Ammon's horn (tissue), 1 donor: ENCODE data around the gene FAM219A.
"Not testable (repeated sequence)": the region's sequence is repeated elsewhere in the genome, so short reads cannot be mapped to it uniquely, and the experiment has no call there.

Source experiments
- DNase-seq: peaks from one replicate; pipeline ENCODE4 v3.0.0-alpha.2; 2016; ENCODE audit warnings: low spot score

FAM219A gene

DNA sequence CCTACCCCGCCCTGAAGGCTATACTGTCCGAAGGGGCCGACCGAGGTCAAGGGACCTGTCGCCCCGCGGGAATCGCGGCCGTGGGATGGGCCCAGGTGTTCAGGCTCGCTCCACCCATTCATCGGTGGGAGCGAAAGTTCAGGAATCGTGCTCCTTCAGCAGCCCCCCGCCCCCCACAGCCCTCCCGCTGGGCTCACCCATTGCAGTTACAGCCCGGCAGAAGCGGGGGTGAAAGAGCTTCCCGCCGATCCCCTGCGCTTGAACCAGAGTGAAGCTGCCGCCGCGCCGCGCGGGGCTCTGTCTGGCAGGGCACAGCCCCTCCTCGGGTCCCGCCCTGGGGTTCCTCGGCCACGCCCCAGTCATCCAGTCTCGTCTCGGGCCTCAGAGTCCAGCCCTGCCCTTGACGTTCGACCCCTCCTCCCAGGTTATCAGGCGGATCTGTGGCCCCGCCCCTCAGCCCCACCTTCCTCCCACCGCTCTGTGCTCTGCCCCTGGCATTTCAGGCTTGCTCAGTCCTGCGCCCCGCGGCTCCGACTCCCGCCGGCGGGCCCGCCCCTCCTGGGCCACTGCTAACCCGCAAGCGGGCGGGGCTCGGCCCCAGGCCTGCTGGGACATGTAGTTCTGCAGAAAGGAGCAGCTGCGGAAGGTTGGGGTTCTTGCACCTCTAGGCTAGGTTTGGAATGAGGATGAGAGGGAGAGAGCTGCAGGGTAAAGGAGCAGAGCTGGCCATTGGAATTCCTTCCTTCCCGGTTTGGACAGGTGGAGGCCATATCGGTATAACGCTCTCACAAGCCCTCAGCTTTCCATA, 81.6 kb downstream of the FAM219A start, which contains the start of gene MYORG:
TSS of gene MYORG (minus strand) at position 303 of the 808 bp plus-strand sequence. CDS start 3,955 bp downstream, outside the sequence.
- peak; percentile 95 for DNase-seq

DNA sequence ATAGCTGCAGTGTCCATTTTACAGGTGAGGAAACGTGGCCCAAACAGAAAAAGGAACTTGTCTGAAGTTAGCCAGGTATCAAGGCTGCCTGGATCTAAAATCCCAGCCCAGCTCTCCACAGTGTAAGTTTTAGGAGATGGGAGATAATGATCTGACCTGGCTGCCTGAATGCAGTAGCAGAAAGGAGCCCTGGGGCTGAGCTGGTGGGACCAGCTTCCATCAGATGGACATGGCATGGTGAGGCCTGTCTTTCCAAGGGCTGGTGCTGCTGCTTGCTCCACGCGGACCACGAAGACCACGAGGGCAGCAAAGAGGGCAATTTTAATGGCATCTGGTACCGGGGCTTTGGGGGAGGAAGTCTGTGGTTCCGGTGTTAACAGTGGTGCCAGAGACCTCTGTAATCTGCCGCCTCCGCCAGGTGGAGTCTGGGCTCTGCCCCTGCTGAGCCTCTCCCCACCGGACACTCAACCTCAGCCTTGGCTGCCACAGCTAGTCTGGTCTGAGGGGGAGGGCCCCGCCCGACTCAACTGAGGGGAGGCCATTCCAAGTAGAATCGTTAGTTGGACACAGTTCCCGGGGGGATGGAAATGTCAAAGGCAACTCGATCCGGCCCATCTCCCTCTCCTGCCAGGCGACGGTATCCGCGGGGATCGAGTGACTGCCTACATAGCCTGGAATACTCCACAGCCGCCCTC, 82.3 kb downstream of the FAM219A start:
- DNase-seq: peak; percentile 54

DNA sequence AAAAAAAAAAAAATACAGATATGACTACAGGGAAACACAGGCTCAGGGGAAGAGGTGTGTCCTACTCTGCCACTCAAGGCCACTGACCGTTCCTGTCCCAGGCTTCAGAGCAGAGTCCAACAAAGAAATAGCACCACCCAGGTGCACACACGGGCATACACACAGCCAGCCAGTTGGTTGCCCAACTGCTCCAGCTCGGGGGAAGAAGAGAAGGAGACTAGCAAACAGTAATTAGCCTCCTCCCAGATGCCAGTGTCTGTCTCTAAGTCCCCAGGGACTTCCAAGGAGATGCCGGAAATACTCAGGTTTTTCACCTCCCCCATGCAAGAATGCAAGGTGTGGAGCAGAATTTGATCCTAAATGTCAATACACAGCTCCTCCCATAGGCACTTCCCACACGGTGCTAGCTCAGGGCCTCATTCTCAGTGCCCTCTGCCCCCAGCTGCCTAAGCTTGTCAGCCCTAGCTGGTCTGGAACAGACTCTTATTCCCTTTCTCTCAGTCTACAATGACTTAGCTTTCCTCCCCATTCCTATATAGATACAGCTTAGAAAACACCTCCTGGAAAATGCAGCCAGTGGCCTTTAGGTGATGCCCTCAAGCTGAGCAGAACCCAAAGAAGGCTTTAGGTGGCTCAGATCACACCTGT, 83.3 kb downstream of the FAM219A start:
- DNase-seq: no peak

DNA sequence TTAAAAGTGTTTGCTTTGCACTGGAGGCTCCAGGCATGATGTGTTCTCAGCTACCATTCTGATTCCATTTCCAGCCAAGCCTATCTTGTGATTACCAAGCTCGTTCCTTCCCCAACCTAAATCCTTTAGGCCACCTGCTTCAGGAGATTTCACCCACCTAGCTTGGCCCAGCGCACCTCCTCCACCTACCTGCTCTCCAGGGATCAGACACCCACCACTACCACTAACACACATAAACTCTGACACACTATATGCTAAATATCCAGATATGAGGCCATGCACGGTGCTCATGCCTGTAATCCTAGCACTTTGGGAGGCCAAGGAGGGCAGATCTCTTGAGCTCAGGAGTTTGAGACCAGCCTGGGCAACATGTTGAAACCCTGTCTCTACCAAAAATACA, 84.0 kb downstream of the FAM219A start:
- no peak for DNase-seq

DNA sequence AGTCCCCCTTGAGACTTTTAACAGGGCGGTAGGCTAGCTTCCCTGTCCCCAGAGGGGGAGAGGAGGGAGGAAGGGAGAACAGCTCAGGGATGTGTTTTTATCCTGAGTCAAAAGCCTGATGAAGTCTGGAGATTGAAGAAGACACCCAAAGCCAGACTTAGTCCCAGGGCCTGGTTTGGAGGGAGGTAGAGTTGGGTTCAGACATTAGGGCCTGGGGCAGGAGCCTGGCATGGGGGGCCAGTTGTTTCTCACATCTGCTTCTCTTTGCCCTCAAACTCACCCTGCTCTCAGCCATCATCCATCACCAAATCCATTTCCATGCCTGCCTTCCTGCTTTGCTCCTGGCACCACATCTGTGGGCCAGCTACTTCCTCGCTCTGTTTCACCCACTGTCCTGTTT, 84.6 kb downstream of the FAM219A start:
- no peak for DNase-seq

DNA sequence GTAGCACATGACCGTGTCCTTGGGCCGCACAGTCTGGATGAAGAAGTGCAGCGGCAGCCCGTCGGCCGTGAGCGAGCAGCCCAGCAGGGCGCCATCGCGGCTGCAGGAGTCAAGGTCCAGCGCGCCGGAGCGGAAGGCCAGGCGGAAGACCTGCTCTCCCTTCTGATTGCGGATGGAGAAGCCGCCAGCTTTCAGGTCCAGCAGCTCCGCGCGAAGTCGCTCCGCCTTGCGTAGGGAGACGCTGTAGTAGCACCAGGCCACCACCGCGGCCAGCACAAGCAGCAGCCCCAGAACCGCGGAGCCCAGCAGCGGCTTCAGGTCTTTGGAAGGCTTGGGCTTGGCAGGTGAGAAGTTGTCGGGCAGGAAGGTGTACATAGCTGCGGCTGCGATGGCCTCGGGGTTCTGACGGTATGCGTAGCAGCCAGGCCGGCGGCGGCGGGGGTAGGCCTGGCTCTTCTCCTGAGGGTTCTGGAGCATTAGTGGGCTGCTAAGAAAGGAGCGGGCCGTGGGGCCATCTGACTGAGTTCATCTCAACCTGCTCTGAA, 85.8 kb downstream of the FAM219A start:
- no peak for DNase-seq

DNA sequence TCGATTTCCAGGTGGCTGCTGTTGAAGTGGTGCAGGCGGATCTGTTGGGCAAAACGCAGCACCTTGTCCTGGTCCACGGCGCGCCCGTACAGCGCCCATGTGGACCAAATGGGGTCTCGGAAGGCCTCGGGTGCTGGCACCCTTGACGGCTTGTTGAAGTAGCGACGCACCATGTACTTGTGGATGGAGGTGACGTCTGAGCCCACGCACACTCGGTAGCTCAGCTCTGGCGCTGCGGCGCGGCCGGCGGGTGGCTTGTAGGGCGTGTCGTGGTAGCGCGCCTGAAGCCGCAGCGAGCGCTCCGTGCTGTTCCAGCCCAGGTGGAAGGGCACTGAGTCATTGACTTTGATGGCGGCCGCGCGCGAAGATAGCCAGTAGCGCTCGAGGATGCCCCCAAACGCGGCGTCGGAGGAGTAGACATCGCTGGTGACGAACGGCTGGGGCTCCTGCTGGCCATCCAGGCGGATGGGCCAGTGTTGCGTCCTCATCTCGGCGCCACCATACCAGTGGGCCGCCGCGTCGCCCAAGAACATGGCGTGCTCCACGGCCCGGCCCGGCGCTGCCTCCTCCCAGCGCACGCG, 86.4 kb downstream of the FAM219A start:
- DNase-seq: no peak

DNA sequence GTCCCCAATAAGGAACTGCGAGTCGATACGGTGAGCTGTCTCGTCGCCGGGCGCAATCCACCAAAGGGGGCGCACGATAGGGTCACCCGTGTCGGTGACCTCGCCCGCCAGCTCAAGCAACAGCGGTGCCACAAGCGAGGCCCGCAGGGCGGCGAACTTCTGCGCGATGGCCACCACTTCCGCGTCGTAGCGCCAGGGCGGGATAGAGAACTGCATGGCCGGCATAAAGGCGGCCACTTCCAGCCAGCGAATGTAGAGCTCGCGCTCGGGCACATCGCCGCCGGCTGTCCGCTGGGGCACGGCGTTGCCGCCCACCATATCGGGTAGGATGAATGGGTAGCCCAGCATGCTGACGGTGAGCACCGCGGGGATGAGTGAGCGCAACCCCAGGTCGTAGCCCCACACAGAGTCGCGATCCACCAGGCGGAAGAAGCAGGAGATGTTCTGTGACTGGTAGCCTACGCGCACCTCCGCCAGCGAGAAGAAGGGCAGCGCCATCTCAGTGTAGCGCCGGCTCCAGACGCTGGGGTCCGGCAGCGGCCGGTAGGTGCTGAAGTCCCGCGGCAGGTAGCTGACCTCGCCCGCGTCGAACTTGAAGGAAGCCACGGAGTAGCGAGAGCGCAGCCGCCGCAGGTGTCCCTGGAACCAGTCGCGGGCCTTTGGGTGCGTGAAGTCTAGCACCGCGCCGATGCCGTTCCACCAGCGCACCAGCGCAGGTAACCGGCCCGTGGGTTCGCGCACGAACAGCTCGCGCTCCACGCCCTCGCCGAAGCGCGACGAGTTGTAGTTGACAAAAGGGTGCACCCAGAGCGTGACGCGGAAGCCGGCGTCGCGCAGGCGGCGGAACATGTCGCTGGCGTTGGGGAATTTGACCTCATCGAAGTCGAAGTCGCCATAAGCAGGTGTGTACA, 87.1 kb downstream of the FAM219A start:
- DNase-seq: no peak

DNA sequence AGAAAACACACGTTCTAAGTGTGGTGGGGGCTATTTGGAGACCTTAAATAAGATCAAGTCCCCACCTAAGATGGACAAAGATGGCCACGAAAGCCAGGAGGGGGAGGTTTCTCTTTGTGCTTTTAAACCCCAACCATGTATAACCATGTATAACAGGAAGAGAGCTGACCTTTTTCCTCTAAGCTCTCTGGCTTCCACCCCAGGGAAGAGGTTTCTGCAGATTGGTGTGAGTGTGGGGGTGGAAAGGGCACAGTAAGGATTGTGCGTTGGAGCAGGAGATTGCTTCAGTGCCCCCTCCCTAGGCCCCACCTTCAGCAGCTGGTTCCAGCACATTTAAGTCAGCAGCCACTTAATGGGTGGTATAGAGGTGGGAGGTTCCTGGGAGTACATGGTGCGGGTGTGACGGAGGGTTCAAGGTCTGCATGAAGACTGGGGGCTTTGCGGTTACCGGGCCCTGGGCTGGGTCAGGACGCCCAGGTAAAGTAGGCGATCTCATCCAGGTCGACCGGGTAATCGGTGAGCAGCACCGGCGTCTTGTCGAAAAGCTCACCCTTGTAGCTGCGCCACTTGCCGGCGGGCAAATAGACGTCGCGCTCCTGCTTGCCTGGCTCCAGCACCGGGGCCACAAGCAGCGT, 87.9 kb downstream of the FAM219A start:
- DNase-seq: no peak

DNA sequence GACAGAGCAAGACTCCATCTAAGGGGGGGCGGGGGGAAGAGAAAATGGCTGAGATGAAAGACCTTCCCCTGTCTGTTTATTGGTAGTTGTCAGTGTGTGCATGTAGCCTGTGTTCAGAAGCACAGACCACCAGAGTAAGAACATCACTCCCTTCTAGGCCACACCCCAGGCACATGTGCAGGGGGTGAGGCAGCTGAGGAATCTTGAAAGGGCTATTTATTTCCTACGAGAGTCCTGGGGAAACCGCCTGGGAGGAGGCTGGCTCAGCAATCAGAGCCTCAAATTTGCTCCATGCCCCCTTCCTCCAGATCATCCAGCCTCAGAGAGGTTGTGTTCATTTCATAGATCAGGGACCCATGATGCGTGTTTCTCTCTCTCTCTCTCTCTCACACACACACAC, 88.7 kb downstream of the FAM219A start:
- DNase-seq: no peak

DNA sequence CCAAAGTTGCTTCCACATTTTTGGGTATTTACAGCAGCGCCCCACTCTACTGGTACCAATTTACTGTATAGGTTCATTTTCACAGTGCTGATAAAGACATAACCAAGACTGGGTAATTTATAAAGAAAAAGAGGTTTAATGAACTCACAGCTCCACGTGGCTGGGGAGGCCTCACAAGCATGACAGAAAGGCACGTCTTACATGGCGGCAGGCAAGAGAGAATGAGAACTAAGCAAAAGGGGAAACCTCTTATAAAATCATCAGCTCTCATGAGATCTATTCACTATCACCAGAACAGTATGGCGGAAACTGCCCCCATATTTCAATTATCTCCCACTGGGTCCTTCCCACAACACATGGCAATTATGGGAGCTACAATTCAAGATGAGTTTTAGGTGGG, 89.6 kb downstream of the FAM219A start:
- DNase-seq: not testable (repeated sequence)

DNA sequence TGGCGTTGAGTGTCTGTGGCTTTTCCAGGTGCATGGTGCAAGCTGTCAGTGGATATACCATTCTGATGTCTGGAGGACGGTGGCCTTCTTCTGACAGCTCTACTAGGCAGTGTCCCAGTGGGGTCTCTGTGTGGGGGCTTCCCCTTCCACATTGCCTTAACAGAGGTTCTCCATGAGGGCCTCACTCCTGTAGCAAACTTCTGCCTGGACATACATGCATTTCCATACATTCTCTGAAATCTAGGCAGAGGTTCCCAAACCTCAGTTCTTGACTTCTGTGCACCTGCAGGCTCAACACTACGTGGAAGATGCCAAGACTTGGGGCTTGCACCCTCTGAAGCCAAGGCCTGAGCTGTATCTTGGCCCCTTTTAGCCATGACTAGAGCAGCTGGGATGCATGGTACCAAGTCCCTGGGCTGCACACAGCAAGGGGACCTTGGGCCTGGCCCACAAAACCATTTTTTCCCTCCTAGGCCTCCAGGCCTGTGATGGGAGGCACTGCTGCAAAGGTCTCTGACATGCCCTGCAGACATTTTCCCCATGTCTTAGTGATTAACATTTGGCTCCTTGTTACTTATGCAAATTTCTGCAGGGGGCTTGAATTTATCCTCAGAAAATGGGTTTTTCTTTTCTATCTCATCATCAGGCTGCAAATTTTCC, 90.5 kb downstream of the FAM219A start:
- not testable (repeated sequence) for DNase-seq

DNA sequence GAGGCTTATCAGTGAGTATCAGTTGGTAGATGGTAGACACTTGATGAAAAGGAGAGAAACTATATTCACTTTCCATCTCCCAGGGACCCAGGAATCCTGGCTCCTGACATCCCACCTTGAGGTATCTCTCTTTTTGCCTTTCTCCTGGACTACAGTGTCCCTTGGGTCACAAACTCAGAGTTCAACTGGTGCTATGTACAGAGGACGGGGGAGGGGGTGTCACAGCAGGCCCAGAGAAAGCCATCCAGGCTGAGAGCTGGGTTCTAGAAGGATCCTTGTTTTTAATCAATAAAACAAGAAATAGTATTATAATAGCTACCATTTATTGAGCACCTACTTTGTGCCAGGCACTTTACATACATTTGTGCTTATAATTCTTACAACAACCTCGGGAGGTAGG, 92.0 kb downstream of the FAM219A start:
- no peak for DNase-seq

DNA sequence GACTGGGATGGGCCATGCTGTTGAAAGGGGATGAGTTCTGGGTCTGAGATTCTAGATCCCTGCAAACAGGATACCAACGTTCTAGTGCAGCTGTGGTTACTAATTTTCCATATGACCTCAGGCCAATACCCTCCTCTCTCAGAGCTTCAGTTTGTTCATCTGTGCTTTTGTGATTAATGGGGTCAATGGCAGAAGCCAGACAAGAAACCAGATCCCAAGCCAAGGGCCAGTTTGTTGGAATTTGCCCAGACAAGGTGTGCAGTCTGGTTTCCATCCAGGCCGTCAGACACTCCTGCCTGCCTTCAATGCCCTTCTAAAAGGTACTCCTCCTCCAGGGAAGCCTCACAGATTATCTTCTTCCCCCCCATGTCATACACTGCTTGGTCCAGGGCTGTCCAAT, 93.1 kb downstream of the FAM219A start:
- DNase-seq: no peak

DNA sequence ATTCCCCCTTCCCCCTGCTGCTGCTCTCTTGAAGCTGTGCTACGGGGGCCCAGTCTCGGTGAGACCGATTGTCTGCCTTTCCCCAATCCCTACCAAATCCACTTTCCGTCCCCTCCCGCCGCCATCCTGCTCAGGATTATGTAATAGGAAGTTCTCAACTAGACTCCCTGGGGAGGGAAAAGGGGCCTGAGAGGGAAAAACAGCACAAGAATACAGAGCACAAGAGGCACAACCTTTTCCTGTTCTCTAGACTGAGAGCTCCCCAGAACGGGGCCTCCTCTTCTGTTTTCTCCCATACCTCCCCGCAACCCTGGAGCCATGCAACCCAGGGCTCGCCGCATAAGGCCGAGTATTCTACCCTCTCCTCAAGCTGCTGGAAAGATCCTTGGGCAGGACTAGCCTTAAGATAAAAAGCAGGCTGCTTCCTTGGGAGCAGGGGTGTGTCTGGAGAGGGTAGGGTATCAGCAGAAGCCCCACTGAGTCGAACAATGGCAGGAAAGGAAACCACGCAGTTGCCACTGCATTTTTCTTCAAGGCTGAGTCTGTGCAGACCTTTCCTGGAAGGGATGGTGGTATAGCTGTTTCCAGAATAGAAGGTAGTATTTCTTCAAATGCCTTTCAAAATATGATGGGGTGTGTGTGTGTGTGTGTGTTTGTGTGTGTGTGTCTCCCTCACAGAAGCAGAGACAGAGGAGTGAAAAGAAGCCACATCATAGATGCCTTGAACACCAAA, 94.6 kb downstream of the FAM219A start:
- no peak for DNase-seq

DNA sequence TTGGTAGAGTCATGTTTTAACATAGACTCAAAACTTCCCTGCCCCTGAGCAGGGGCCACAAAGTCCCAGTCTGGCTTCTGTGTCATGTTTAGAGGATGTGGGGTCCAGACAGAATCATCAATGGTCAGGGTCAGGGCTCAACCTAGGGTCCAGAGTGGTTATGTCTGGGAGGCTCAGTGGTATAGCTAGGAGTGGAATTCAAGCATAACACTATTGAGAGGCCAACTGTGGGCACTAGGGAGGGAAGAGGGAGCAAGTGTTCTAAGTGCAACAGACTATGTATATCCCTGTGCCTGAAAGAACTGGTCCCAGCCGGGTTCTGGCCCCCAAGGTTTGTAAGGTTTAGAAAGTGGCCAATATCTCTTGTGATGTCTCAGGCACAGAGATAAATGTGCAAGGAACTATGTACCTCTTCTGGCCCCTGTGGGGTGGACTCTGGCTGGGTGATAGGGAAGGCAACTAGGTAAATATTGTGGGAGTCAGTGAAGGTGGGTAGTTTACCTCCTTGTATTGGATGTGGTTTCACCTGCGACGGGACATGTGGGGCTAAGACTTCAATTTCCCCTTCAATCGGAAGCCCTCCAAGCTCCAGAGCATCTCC, 95.7 kb downstream of the FAM219A start:
- DNase-seq: no peak

DNA sequence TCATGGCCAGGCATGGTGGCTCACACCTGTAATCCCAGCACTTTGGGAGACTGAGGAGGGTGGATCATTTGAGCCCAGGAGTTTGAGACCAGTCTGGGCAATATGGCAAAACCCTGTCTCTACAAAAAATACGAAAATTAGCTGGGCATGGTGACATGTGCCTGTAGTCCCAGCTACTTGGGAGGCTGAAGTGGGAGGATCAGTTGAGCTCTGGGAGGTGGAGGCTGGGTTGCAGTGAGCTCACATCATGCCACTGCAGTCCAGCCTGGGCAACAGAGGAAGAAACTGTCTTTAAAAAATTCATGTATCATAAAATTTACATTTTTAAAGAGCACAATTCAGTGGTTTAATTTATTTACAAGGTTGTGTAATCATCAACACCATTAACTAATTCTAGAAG, 105.4 kb downstream of the FAM219A start:
- not testable (repeated sequence) for DNase-seq

DNA sequence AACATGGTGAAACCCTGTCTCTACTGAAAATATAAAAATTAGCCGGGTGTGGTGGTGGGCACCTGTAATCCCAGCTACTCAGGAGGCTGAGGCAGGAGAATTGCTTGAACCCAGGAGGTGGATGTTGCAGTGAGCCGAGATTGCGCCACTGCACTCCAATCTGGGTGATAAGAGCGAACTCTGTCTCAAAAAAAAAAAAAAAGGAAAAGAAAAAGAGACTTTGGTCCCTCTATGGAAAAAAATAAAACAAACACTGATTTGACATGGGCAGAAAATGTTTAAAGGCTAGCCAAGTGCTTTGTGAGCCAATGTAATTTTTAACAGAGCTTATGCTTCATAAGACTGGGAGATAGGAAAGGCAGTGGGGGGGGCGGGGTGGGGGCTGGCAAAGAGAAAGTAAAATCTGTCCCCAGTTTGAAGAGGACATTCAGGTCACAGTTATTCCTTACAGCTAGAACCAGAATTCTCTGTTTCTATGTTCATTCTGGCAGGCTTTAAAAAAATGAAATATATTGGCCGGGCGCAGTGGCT, 106.2 kb downstream of the FAM219A start:
- not testable (repeated sequence) for DNase-seq

DNA sequence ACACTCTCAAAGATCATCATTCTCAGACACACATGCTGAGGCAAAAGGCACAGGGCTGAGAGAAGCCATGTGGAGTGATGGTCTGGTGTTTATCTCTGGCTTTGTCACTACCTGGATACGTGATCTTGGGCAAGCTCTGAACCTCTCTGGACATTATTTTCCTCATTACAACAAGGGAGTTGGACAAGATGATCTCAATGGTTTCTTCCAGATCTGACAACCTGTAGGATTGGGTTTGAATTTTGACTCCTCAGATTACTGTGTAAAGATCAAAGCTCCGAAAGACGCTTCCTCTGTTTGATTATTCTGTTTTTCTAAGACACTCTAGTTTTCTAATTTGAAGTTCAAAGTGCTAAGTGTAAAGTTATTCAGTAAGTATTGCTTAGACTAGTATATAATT, 109.0 kb downstream of the FAM219A start:
- no peak for DNase-seq
